Measurements from ENCODE around the gene ASAP2.
A peak's percentile ranks its signal among the peaks of the same experiment; 100 is the strongest.

Gene ASAP2

DNA sequence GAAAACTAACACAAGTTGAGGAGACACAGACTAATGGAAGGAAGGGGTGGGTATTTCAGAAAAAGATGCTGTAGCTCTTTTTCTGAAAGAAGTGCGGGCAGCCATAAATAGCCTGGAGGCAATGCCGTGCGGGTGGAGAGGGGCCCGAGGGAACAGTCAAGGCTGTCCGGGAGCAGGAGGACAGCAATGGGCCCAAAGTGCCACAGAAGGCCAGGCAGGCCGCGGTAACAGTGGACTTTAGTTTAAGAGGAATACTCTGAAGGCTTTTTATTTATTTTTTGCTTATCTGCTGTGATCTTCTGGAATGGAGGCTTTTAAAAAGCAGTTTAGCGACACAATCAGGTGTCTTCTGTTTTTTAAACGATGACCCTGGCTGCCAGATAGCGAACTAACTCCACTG lies 213.9 kb downstream of the ASAP2 start:
- Histone ChIP-seq H4K20me1 (ENCODE audit: insufficient read depth, low read length) (peaks cover 26% of the 10 kb centered on the region), H3K4me2 (ENCODE audit: insufficient read depth, low read length) (peak overlapping the region; percentile 94), H3K79me2 (ENCODE audit: insufficient read depth, low read length) (peaks cover 94% of the 10 kb centered on the region), H3K36me3 (ENCODE audit: insufficient read depth, low read length) (peaks cover 34% of the 10 kb centered on the region), H3K27me3 (ENCODE audit: insufficient read depth, low read length, poor library complexity) (no peaks in the 10 kb centered on the region), H3K27ac (ENCODE audit: low read length) (no peak overlapping the region), H3K4me1 (ENCODE audit: insufficient read depth, low read length) (peaks cover 44% of the 10 kb centered on the region), H2AFZ (ENCODE audit: low read depth, low read length) (no peak overlapping the region), H3K9me3 (ENCODE audit: insufficient read depth, low read length, severe bottlenecking) (no peaks in the 10 kb centered on the region), H3K9ac (ENCODE audit: low read depth, low read length) (no peak overlapping the region), H3K4me3 (ENCODE audit: low read depth in 1 of 2, low read length in 2 of 2) (no peak overlapping the region)
- TF ChIP-seq EZH2 (IDR thresholded peaks at IDR 0.05; ENCODE audit: borderline replicate concordance, low read depth, low read length, severe bottlenecking) (no peak), CTCF (IDR thresholded peaks at IDR 0.05; ENCODE audit: borderline replicate concordance, extremely low read depth, low read length, poor library complexity, severe bottlenecking) (no peak)
- ATAC-seq (ENCODE audit: insufficient read depth, low read depth) (no peak), DNase-seq (no peak)

- peak overlapping the region; percentile 93 for H3K9ac ChIP-seq (ENCODE audit: low read depth, low read length)
- peak overlapping the region; percentile 94 for H3K4me2 ChIP-seq (ENCODE audit: insufficient read depth, low read length)
- ATAC-seq (ENCODE audit: insufficient read depth, low read depth) (peak; percentile 38), DNase-seq (peak; percentile 62)
- peaks cover 18% of the 10 kb centered on the region for H4K20me1 ChIP-seq (ENCODE audit: insufficient read depth, low read length)
- H2AFZ ChIP-seq (ENCODE audit: low read depth, low read length) = peak overlapping the region; percentile 100
- no peak for TF ChIP-seq EZH2 (IDR thresholded peaks at IDR 0.05; ENCODE audit: borderline replicate concordance, low read depth, low read length, severe bottlenecking)
- peak; percentile 16 for TF ChIP-seq CTCF (IDR thresholded peaks at IDR 0.05; ENCODE audit: borderline replicate concordance, extremely low read depth, low read length, poor library complexity, severe bottlenecking)
- H3K4me3 ChIP-seq (ENCODE audit: low read depth in 1 of 2, low read length in 2 of 2) = peak overlapping the region; percentile 83 to 89
- H3K27me3 ChIP-seq (ENCODE audit: insufficient read depth, low read length, poor library complexity) = no peaks in the 10 kb centered on the region
- H3K79me2 ChIP-seq (ENCODE audit: insufficient read depth, low read length) = peaks cover 91% of the 10 kb centered on the region
- peaks cover 56% of the 10 kb centered on the region for H3K4me1 ChIP-seq (ENCODE audit: insufficient read depth, low read length)
- H3K36me3 ChIP-seq (ENCODE audit: insufficient read depth, low read length) = peaks cover 23% of the 10 kb centered on the region
- peak overlapping the region; percentile 93 for H3K27ac ChIP-seq (ENCODE audit: low read length)
- H3K9me3 ChIP-seq (ENCODE audit: insufficient read depth, low read length, severe bottlenecking) = no peaks in the 10 kb centered on the region
These were observed 215.9 kb downstream of the ASAP2 start for GRCh38 chr2:9422321-9423099.

GRCh38 chr2:9423100-9423921 lies 216.7 kb downstream of the ASAP2 start, which contains the start of the genes CPSF3 and ITGB1BP1:
Gene CPSF3 (plus strand): TSS chr2:9423654. CDS start chr2:9423774, 120 bp downstream.
Gene ITGB1BP1 (minus strand): TSS chr2:9423528. CDS start chr2:9418697, 4,831 bp downstream.
- Histone ChIP-seq H3K36me3 (ENCODE audit: insufficient read depth, low read length) (peaks cover 15% of the 10 kb centered on the region), H3K9ac (ENCODE audit: low read depth, low read length) (peak within 1 kb of the TSS; percentile 93), H4K20me1 (ENCODE audit: insufficient read depth, low read length) (peaks cover 18% of the 10 kb centered on the region), H2AFZ (ENCODE audit: low read depth, low read length) (peak within 1 kb of the TSS; percentile 100), H3K4me2 (ENCODE audit: insufficient read depth, low read length) (peak within 1 kb of the TSS; percentile 94), H3K9me3 (ENCODE audit: insufficient read depth, low read length, severe bottlenecking) (no peaks in the 10 kb centered on the region), H3K27ac (ENCODE audit: low read length) (peak within 1 kb of the TSS; percentile 93), H3K4me3 (ENCODE audit: low read depth in 1 of 2, low read length in 2 of 2) (peak within 1 kb of the TSS; percentile 83 to 89), H3K27me3 (ENCODE audit: insufficient read depth, low read length, poor library complexity) (no peaks in the 10 kb centered on the region), H3K4me1 (ENCODE audit: insufficient read depth, low read length) (peaks cover 56% of the 10 kb centered on the region), H3K79me2 (ENCODE audit: insufficient read depth, low read length) (peaks cover 86% of the 10 kb centered on the region)
- TF ChIP-seq CTCF (IDR thresholded peaks at IDR 0.05; ENCODE audit: borderline replicate concordance, extremely low read depth, low read length, poor library complexity, severe bottlenecking) (peak; percentile 3), EZH2 (IDR thresholded peaks at IDR 0.05; ENCODE audit: borderline replicate concordance, low read depth, low read length, severe bottlenecking) (no peak)
- DNase-seq = peak; percentile 98
- ATAC-seq (ENCODE audit: insufficient read depth, low read depth) = peak; percentile 89
